K562 (cell line): ENCODE measurements around the gene PTP4A1. TPM values are rescaled to one million over a fixed set of nuclear protein-coding genes. Genes with fewer than 3 reads are reported as not detected.

ENCODE experiments used
- BDP1 ChIP-seq: IDR thresholded peaks from 3 replicates; pipeline ENCODE4 v1.6.1; 2011; ENCODE audit not compliant: insufficient read length, insufficient read depth
- CBFA2T3 ChIP-seq: fragments of 450-650 bp; IDR thresholded peaks from 2 replicates; pipeline ENCODE4 v1.6.1; 2017
- CHD1 ChIP-seq: fragments of 200-600 bp; sonication (generic); IDR thresholded peaks from one replicate; pipeline ENCODE4 v1.6.1; 2012; ENCODE audit warnings: mild to moderate bottlenecking, moderate library complexity, low read length, inconsistent platforms
- CHD4 ChIP-seq: fragments of 200-600 bp; sonication (generic); IDR thresholded peaks from 3 replicates; pipeline ENCODE4 v1.6.1; 2012; ENCODE audit warnings: low read depth, mild to moderate bottlenecking, mixed read lengths, low read length, inconsistent platforms; ENCODE audit not compliant: insufficient read depth, insufficient replicate concordance, poor library complexity, severe bottlenecking
- ESRRB ChIP-seq: fragments of 250-450 bp; sonication (Bioruptor Pico); IDR thresholded peaks from 2 replicates; pipeline ENCODE4 v1.5.0; 2020; ENCODE audit warnings: mild to moderate bottlenecking, moderate library complexity, borderline replicate concordance
- FOXJ2 ChIP-seq: fragments of 200-800 bp; sonication (Bioruptor generic); IDR thresholded peaks from 2 replicates; pipeline ENCODE4 v1.6.1; 2016; ENCODE audit warnings: missing genetic modification characterization, missing compliant biosample characterization
- FOXP4 ChIP-seq: sonication (generic); formaldehyde crosslinking; IDR thresholded peaks from 2 replicates; pipeline ENCODE4 v1.8.0; 2022; ENCODE audit warnings: mild to moderate bottlenecking, missing genetic modification reagents, borderline replicate concordance
- GTF2F1 ChIP-seq: IDR thresholded peaks from 2 replicates; pipeline ENCODE4 v1.6.1; 2011; ENCODE audit warnings: low read depth, low read length, improper control_type of control experiment
- JUNB ChIP-seq: fragments of 450-650 bp; formaldehyde crosslinking; conservative IDR thresholded peaks from 2 replicates; pipeline ENCODE4 v1.4.0; 2020; ENCODE audit warnings: mild to moderate bottlenecking
- MAFK ChIP-seq: IDR thresholded peaks from 2 replicates; pipeline ENCODE4 v1.6.1; 2011; ENCODE audit warnings: low read length, improper control_type of control experiment
- NR3C1 ChIP-seq: sonication (generic); formaldehyde crosslinking; IDR thresholded peaks from 2 replicates; pipeline ENCODE4 v1.8.1; 2022; ENCODE audit warnings: missing genetic modification reagents
- NRF1 ChIP-seq, 2 experiments: fragments of 450-650 bp; IDR thresholded peaks in 1 of 2; conservative IDR thresholded peaks in 1 of 2; 2 replicates each; pipeline ENCODE4 v1.6.1; 2014; ENCODE audit warnings: mild to moderate bottlenecking in 2 of 2
- POLR3G ChIP-seq: IDR thresholded peaks from 2 replicates; pipeline ENCODE4 v1.6.1; 2011; ENCODE audit not compliant: insufficient read length, insufficient replicate concordance; ENCODE audit errors: extremely low read depth
- RBM39 ChIP-seq: fragments of 200-400 bp; formaldehyde crosslinking; optimal IDR thresholded peaks from 2 replicates; pipeline ENCODE3; 2018; ENCODE audit warnings: low read depth, low read length
- RUNX1 ChIP-seq: sonication (generic); IDR thresholded peaks from 2 replicates; pipeline ENCODE4 v1.6.1; 2016; ENCODE audit warnings: antibody characterized with exemption, low read depth
- SLC30A9 ChIP-seq: fragments of 250-450 bp; sonication (Bioruptor Pico); IDR thresholded peaks from 2 replicates; pipeline ENCODE4 v1.8.0; 2022; ENCODE audit warnings: mild to moderate bottlenecking, moderate library complexity
- TAL1 ChIP-seq: fragments of 450-650 bp; IDR thresholded peaks from 2 replicates; pipeline ENCODE4 v1.6.1; 2016; ENCODE audit warnings: mild to moderate bottlenecking
- YY1 ChIP-seq, 3 experiments: IDR thresholded peaks; 2 replicates each; pipeline ENCODE4 v1.6.1; 2011; ENCODE audit warnings: low read length in 2 of 3, mild to moderate bottlenecking in 2 of 3, moderate library complexity in 2 of 3, borderline replicate concordance in 1 of 3, control low read depth in 1 of 3, low read depth in 1 of 3; ENCODE audit not compliant: insufficient read depth in 3 of 3, insufficient replicate concordance in 2 of 3, control insufficient read depth in 1 of 3, insufficient read length in 1 of 3; ENCODE audit errors: extremely low read depth in 1 of 3
- ZBTB9 ChIP-seq: fragments of 450-650 bp; formaldehyde crosslinking; IDR thresholded peaks from 2 replicates; pipeline ENCODE4 v1.4.0; 2020; ENCODE audit warnings: mild to moderate bottlenecking, moderate library complexity
- ZNF143 ChIP-seq: sonication (generic); formaldehyde crosslinking; IDR thresholded peaks from 2 replicates; pipeline ENCODE4 v1.9.0; 2022; ENCODE audit warnings: mild to moderate bottlenecking, missing genetic modification reagents
- ZNF551 ChIP-seq: fragments of 250-450 bp; sonication (Bioruptor Pico); IDR thresholded peaks from 2 replicates; pipeline ENCODE4 v1.5.0; 2021; ENCODE audit warnings: mild to moderate bottlenecking, moderate library complexity
- ZNF717 ChIP-seq: fragments of 250-450 bp; sonication (Bioruptor Pico); IDR thresholded peaks from 2 replicates; pipeline ENCODE4 v1.5.0; 2021
- polyA plus RNA-seq, 8 experiments: library from polyadenylated mRNA; depleted of rRNA in 4 of 8; stranded (reverse) in 5 of 8; unstranded in 3 of 8; fragments of >200 nt; fragmentation: Nextera tagmentation in 2 of 8; fragmentation: Illumina TruSeq in 1 of 8; extraction: Ambion mirVana in 2 of 8; extraction: Trizol in 1 of 8; gene quantifications; 2 replicates each; pipeline versions ENCODE4 v1.2.1 to v1.2.3, GENCODE V29; 2011 to 2014; ENCODE audit warnings: inconsistent platforms in 1 of 8, missing spikeins in 1 of 8
- total RNA-seq, 7 experiments: library from RNA; depleted of rRNA in 6 of 7; stranded (reverse); fragments of >200 nt in 6 of 7; fragmentation: Illumina TruSeq in 2 of 7; extraction: Trizol in 2 of 7; gene quantifications; 2 replicates each; pipeline versions ENCODE4 v1.2.1 to v1.2.3, GENCODE V29; 2011 to 2021; ENCODE audit warnings: low replicate concordance in 1 of 7
- TF ChIP-seq, protein P1 (sequence below): fragments of 450-650 bp; formaldehyde crosslinking; IDR thresholded peaks from 2 replicates; pipeline ENCODE4 v1.4.0; 2020; ENCODE audit warnings: mild to moderate bottlenecking, mixed read lengths

PTP4A1 gene
- total and polyA plus RNA-seq, 9 of the 15 experiments (the other 6 are each of a cell fraction or from before 2014, with no cell fraction given): 3.7 to 67.5 (median 13.1) TPM

- TF ChIP-seq YY1 (IDR thresholded peaks at IDR 0.05; ENCODE audit: borderline replicate concordance in 1 of 3, control insufficient read depth in 1 of 3, extremely low read depth in 1 of 3, insufficient read depth in 3 of 3, insufficient read length in 1 of 3, insufficient replicate concordance in 2 of 3, low read depth in 1 of 3, low read length in 2 of 3): peak in 2 of 3 experiments; percentile 65 to 76
- TF ChIP-seq GTF2F1: peak; percentile 69; the same call in 1 of the 2 replicates
- TF ChIP-seq ZNF551 (CRISPR knock-in tag): no peak
- no peak for TF ChIP-seq MAFK
- no peak for TF ChIP-seq RUNX1
- TF ChIP-seq NRF1 (conservative IDR thresholded peaks at IDR 0.05 in 1 of 2, IDR thresholded peaks at IDR 0.05 in 1 of 2): peak; percentile 69 to 75
- TF ChIP-seq RBM39: no peak
- TF ChIP-seq, protein P1, sequence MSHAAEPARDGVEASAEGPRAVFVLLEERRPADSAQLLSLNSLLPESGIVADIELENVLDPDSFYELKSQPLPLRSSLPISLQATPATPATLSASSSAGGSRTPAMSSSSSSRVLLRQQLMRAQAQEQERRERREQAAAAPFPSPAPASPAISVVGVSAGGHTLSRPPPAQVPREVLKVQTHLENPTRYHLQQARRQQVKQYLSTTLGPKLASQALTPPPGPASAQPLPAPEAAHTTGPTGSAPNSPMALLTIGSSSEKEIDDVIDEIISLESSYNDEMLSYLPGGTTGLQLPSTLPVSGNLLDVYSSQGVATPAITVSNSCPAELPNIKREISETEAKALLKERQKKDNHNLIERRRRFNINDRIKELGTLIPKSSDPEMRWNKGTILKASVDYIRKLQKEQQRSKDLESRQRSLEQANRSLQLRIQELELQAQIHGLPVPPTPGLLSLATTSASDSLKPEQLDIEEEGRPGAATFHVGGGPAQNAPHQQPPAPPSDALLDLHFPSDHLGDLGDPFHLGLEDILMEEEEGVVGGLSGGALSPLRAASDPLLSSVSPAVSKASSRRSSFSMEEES (CRISPR knock-in tag): no peak
- no peak for TF ChIP-seq FOXP4 (CRISPR knock-in tag)
- TF ChIP-seq TAL1: no peak
- no peak for TF ChIP-seq ZNF717 (CRISPR knock-in tag)
- no peak for TF ChIP-seq POLR3G
- no peak for TF ChIP-seq CHD1
- no peak for TF ChIP-seq ZNF143 (CRISPR knock-in tag)
- no peak for TF ChIP-seq ZBTB9
- TF ChIP-seq BDP1: no peak
- no peak; the same call in 1 of the 2 replicates for TF ChIP-seq NR3C1
- TF ChIP-seq CBFA2T3: no peak
- TF ChIP-seq CHD4: peak; percentile 5
- no peak for TF ChIP-seq JUNB
- TF ChIP-seq SLC30A9 (CRISPR knock-in tag): no peak
- TF ChIP-seq FOXJ2 (tag): no peak
- TF ChIP-seq ESRRB (CRISPR knock-in tag): no peak
These were observed at the start of gene PTP4A1, which contains the start of gene LOC128125822 (continued) for GRCh38 chr6:63572044-63572746.
